Measurements from ENCODE around the gene CDON.

CDON gene

GRCh38 chr11:126048197-126048596 lies 14.5 kb downstream of the CDON start:
- no peak overlapping the region for H3K4me3 ChIP-seq (ENCODE audit: control insufficient read depth, low read depth, low read length)
- no peak for DNase-seq (ENCODE audit: low read depth)
- no peak for TF ChIP-seq CTCF (conservative IDR thresholded peaks at IDR 0.05; ENCODE audit: control insufficient read depth, insufficient read depth, low read depth, low read length)

GRCh38 chr11:126046570-126047195 lies 16.0 kb downstream of the CDON start:
- TF ChIP-seq CTCF (conservative IDR thresholded peaks at IDR 0.05; ENCODE audit: control insufficient read depth, insufficient read depth, low read depth, low read length) = no peak
- no peak overlapping the region for H3K4me3 ChIP-seq (ENCODE audit: control insufficient read depth, low read depth, low read length)
- DNase-seq (ENCODE audit: low read depth) = no peak

GRCh38 chr11:126039485-126040271 lies 23.0 kb downstream of the CDON start:
- no peak overlapping the region for H3K4me3 ChIP-seq (ENCODE audit: control insufficient read depth, low read depth, low read length)
- no peak for TF ChIP-seq CTCF (conservative IDR thresholded peaks at IDR 0.05; ENCODE audit: control insufficient read depth, insufficient read depth, low read depth, low read length)
- peak; percentile 45 for DNase-seq (ENCODE audit: low read depth)

GRCh38 chr11:126035718-126036117 lies 26.9 kb downstream of the CDON start:
- DNase-seq (ENCODE audit: low read depth) = no peak
- H3K4me3 ChIP-seq (ENCODE audit: control insufficient read depth, low read depth, low read length) = no peak overlapping the region
- no peak for TF ChIP-seq CTCF (conservative IDR thresholded peaks at IDR 0.05; ENCODE audit: control insufficient read depth, insufficient read depth, low read depth, low read length)

GRCh38 chr11:126034933-126035425 lies 27.7 kb downstream of the CDON start:
- no peak for DNase-seq (ENCODE audit: low read depth)
- no peak for TF ChIP-seq CTCF (conservative IDR thresholded peaks at IDR 0.05; ENCODE audit: control insufficient read depth, insufficient read depth, low read depth, low read length)
- no peak overlapping the region for H3K4me3 ChIP-seq (ENCODE audit: control insufficient read depth, low read depth, low read length)

- no peak for TF ChIP-seq CTCF (conservative IDR thresholded peaks at IDR 0.05; ENCODE audit: control insufficient read depth, insufficient read depth, low read depth, low read length)
- no peak overlapping the region for H3K4me3 ChIP-seq (ENCODE audit: control insufficient read depth, low read depth, low read length)
- no peak for DNase-seq (ENCODE audit: low read depth)
Measured at GRCh38 chr11:126034039-126034932, 28.4 kb downstream of the CDON start.

All from fibroblast of mammary gland (primary cell).